HEK293 (cell line): ENCODE measurements around the gene GUF1.

Source experiments
- BCL11B ChIP-seq: fragments of 450-650 bp; formaldehyde crosslinking; IDR thresholded peaks from 2 replicates; pipeline ENCODE4 v1.5.1; 2016; ENCODE audit warnings: low read depth, missing biosample characterization, missing genetic modification characterization
- CTCF ChIP-seq: fragments of 450-650 bp; formaldehyde crosslinking; IDR thresholded peaks from 2 replicates; pipeline ENCODE4 v1.5.1; 2016; ENCODE audit warnings: missing biosample characterization, missing genetic modification characterization
- GLI2 ChIP-seq: fragments of 450-650 bp; formaldehyde crosslinking; IDR thresholded peaks from 2 replicates; pipeline ENCODE4; 2017; ENCODE audit warnings: missing biosample characterization, missing genetic modification characterization, low read depth, borderline replicate concordance
- GLIS1 ChIP-seq: fragments of 450-650 bp; formaldehyde crosslinking; IDR thresholded peaks from 2 replicates; pipeline ENCODE4 v1.5.1; 2016; ENCODE audit warnings: missing biosample characterization, missing genetic modification characterization
- PATZ1 ChIP-seq: fragments of 450-650 bp; formaldehyde crosslinking; IDR thresholded peaks from 2 replicates; pipeline ENCODE4 v1.5.1; 2016; ENCODE audit warnings: missing biosample characterization, missing genetic modification characterization
- ZBTB7A ChIP-seq: fragments of 450-650 bp; formaldehyde crosslinking; IDR thresholded peaks from 2 replicates; pipeline ENCODE4 v1.5.1; 2016; ENCODE audit warnings: low read depth, missing biosample characterization, missing genetic modification characterization
- ZBTB8A ChIP-seq: fragments of 450-650 bp; formaldehyde crosslinking; IDR thresholded peaks from 2 replicates; pipeline ENCODE4 v1.5.1; 2016; ENCODE audit warnings: missing biosample characterization, missing genetic modification characterization
- ZEB2 ChIP-seq: fragments of 450-650 bp; formaldehyde crosslinking; IDR thresholded peaks from 2 replicates; pipeline ENCODE4 v1.5.1; 2016; ENCODE audit warnings: missing biosample characterization, missing genetic modification characterization
- ZFP37 ChIP-seq: fragments of 450-650 bp; formaldehyde crosslinking; IDR thresholded peaks from 2 replicates; pipeline ENCODE4 v1.5.1; 2016; ENCODE audit warnings: missing biosample characterization, missing genetic modification characterization
- ZNF223 ChIP-seq: fragments of 450-650 bp; formaldehyde crosslinking; IDR thresholded peaks from 2 replicates; pipeline ENCODE4 v1.5.1; 2016; ENCODE audit warnings: missing biosample characterization, missing genetic modification characterization
- ZNF366 ChIP-seq: fragments of 450-650 bp; formaldehyde crosslinking; conservative IDR thresholded peaks from 2 replicates; pipeline ENCODE4 v1.5.1; 2016; ENCODE audit warnings: missing biosample characterization, missing genetic modification characterization
- ZNF394 ChIP-seq: fragments of 450-650 bp; formaldehyde crosslinking; IDR thresholded peaks from 2 replicates; pipeline ENCODE4 v1.5.1; 2016; ENCODE audit warnings: missing biosample characterization, missing genetic modification characterization, mild to moderate bottlenecking, moderate library complexity, borderline replicate concordance
- ZNF777 ChIP-seq: fragments of 450-650 bp; formaldehyde crosslinking; IDR thresholded peaks from 2 replicates; pipeline ENCODE4 v1.5.1; 2017; ENCODE audit warnings: missing biosample characterization, missing genetic modification characterization, borderline replicate concordance
- TF ChIP-seq, protein P1 (sequence below): IDR thresholded peaks from 2 replicates; pipeline ENCODE4 v1.6.1; 2011; ENCODE audit warnings: mild to moderate bottlenecking, low read depth, low read length, borderline replicate concordance
- TF ChIP-seq, protein P2 (sequence below): fragments of 450-650 bp; formaldehyde crosslinking; IDR thresholded peaks from 2 replicates; pipeline ENCODE4 v1.5.1; 2017; ENCODE audit warnings: missing biosample characterization, mild to moderate bottlenecking, missing genetic modification characterization, moderate library complexity
- TF ChIP-seq, protein P3 (sequence below): fragments of 450-650 bp; formaldehyde crosslinking; IDR thresholded peaks from 2 replicates; pipeline ENCODE4 v1.5.1; 2016; ENCODE audit warnings: missing biosample characterization, missing genetic modification characterization
- TF ChIP-seq, protein P4 (sequence below): fragments of 450-650 bp; formaldehyde crosslinking; conservative IDR thresholded peaks from 2 replicates; pipeline ENCODE4 v1.5.1; 2016; ENCODE audit warnings: low read depth, missing biosample characterization, missing genetic modification characterization
- TF ChIP-seq, protein P5 (sequence below): fragments of 450-650 bp; formaldehyde crosslinking; IDR thresholded peaks from 2 replicates; pipeline ENCODE4 v1.5.1; 2017; ENCODE audit warnings: missing biosample characterization, missing genetic modification characterization
- TF ChIP-seq, protein P6 (sequence below): fragments of 450-650 bp; formaldehyde crosslinking; IDR thresholded peaks from 2 replicates; pipeline ENCODE4 v1.5.1; 2016; ENCODE audit warnings: missing biosample characterization, missing genetic modification characterization

Gene GUF1

DNA sequence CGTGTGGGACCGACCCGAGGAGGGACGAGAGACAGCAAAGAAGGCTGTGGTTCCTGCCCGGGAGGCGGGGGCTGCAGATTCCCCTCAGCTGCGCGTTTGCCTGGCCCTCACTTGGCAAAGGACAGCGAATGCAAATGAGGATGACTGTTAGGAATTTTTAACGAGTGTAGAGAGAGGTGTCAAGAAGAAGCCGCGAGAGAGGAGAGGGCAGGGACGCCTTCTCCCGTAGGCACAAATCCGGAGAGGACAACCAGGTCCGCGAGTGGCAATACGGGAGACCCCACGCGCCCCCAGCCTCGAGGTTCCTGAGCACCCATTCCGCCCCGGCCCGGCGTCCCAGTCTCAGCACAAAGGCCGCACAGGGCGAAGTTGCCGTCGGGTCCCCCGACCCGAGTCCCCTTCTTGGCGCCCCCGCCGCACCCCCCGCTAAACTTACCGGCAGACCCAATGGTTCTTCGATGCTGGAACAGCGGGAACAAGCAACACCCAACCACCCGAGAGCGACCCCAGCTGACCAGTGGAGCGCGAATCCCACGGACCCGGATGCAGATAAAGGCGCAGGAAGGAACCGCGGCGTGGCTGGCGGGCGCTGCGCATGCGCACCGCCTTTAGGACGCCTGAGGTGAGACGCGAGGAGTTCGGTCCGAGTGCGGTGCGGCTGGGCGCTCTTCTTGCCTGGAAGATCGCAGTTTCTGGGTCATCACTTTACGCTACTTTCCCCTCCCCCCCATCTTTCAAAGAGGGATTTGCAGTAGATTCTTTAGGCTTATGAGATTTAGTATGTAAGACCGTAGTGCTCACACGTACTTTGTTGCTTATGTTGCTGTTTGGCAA lies 48.0 kb downstream of the GUF1 start, which contains the start of gene GNPDA2 (continued):
- TF ChIP-seq, protein P1, sequence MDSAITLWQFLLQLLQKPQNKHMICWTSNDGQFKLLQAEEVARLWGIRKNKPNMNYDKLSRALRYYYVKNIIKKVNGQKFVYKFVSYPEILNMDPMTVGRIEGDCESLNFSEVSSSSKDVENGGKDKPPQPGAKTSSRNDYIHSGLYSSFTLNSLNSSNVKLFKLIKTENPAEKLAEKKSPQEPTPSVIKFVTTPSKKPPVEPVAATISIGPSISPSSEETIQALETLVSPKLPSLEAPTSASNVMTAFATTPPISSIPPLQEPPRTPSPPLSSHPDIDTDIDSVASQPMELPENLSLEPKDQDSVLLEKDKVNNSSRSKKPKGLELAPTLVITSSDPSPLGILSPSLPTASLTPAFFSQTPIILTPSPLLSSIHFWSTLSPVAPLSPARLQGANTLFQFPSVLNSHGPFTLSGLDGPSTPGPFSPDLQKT: no peak
- 0 out of 2 replicates have a peak, but pooled peaks have one; percentile 34 for TF ChIP-seq ZEB2 (tag by site-specific recombination)
- 0 out of 2 replicates have a peak, but pooled peaks have one; percentile 13 for TF ChIP-seq ZBTB7A (tag by site-specific recombination)
- TF ChIP-seq, protein P2, sequence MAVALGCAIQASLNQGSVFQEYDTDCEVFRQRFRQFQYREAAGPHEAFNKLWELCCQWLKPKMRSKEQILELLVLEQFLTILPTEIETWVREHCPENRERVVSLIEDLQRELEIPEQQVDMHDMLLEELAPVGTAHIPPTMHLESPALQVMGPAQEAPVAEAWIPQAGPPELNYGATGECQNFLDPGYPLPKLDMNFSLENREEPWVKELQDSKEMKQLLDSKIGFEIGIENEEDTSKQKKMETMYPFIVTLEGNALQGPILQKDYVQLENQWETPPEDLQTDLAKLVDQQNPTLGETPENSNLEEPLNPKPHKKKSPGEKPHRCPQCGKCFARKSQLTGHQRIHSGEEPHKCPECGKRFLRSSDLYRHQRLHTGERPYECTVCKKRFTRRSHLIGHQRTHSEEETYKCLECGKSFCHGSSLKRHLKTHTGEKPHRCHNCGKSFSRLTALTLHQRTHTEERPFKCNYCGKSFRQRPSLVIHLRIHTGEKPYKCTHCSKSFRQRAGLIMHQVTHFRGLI (tag by site-specific recombination): peak; percentile 32; the same call in 1 of the 2 replicates
- peak; percentile 67 for TF ChIP-seq PATZ1 (tag by site-specific recombination)
- TF ChIP-seq, protein P3, sequence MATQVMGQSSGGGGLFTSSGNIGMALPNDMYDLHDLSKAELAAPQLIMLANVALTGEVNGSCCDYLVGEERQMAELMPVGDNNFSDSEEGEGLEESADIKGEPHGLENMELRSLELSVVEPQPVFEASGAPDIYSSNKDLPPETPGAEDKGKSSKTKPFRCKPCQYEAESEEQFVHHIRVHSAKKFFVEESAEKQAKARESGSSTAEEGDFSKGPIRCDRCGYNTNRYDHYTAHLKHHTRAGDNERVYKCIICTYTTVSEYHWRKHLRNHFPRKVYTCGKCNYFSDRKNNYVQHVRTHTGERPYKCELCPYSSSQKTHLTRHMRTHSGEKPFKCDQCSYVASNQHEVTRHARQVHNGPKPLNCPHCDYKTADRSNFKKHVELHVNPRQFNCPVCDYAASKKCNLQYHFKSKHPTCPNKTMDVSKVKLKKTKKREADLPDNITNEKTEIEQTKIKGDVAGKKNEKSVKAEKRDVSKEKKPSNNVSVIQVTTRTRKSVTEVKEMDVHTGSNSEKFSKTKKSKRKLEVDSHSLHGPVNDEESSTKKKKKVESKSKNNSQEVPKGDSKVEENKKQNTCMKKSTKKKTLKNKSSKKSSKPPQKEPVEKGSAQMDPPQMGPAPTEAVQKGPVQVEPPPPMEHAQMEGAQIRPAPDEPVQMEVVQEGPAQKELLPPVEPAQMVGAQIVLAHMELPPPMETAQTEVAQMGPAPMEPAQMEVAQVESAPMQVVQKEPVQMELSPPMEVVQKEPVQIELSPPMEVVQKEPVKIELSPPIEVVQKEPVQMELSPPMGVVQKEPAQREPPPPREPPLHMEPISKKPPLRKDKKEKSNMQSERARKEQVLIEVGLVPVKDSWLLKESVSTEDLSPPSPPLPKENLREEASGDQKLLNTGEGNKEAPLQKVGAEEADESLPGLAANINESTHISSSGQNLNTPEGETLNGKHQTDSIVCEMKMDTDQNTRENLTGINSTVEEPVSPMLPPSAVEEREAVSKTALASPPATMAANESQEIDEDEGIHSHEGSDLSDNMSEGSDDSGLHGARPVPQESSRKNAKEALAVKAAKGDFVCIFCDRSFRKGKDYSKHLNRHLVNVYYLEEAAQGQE (tag by site-specific recombination): peak; percentile 45; the same call in 1 of the 2 replicates
- peak; percentile 33; the same call in 1 of the 2 replicates for TF ChIP-seq GLIS1 (tag by site-specific recombination)
- TF ChIP-seq GLI2 (tag by site-specific recombination): no peak
- TF ChIP-seq ZNF223 (tag by site-specific recombination): no peak
- TF ChIP-seq CTCF (tag by site-specific recombination): peak; percentile 79
- peak; percentile 46; the same call in 1 of the 2 replicates for TF ChIP-seq ZNF777 (tag by site-specific recombination)
- no peak for TF ChIP-seq ZNF394
- TF ChIP-seq, protein P4, sequence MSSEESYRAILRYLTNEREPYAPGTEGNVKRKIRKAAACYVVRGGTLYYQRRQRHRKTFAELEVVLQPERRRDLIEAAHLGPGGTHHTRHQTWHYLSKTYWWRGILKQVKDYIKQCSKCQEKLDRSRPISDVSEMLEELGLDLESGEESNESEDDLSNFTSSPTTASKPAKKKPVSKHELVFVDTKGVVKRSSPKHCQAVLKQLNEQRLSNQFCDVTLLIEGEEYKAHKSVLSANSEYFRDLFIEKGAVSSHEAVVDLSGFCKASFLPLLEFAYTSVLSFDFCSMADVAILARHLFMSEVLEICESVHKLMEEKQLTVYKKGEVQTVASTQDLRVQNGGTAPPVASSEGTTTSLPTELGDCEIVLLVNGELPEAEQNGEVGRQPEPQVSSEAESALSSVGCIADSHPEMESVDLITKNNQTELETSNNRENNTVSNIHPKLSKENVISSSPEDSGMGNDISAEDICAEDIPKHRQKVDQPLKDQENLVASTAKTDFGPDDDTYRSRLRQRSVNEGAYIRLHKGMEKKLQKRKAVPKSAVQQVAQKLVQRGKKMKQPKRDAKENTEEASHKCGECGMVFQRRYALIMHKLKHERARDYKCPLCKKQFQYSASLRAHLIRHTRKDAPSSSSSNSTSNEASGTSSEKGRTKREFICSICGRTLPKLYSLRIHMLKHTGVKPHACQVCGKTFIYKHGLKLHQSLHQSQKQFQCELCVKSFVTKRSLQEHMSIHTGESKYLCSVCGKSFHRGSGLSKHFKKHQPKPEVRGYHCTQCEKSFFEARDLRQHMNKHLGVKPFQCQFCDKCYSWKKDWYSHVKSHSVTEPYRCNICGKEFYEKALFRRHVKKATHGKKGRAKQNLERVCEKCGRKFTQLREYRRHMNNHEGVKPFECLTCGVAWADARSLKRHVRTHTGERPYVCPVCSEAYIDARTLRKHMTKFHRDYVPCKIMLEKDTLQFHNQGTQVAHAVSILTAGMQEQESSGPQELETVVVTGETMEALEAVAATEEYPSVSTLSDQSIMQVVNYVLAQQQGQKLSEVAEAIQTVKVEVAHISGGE (tag by site-specific recombination): peak; percentile 69
- TF ChIP-seq, protein P5, sequence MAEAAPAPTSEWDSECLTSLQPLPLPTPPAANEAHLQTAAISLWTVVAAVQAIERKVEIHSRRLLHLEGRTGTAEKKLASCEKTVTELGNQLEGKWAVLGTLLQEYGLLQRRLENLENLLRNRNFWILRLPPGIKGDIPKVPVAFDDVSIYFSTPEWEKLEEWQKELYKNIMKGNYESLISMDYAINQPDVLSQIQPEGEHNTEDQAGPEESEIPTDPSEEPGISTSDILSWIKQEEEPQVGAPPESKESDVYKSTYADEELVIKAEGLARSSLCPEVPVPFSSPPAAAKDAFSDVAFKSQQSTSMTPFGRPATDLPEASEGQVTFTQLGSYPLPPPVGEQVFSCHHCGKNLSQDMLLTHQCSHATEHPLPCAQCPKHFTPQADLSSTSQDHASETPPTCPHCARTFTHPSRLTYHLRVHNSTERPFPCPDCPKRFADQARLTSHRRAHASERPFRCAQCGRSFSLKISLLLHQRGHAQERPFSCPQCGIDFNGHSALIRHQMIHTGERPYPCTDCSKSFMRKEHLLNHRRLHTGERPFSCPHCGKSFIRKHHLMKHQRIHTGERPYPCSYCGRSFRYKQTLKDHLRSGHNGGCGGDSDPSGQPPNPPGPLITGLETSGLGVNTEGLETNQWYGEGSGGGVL (tag by site-specific recombination): peak; percentile 24; the same call in 1 of the 2 replicates
- TF ChIP-seq, protein P6, sequence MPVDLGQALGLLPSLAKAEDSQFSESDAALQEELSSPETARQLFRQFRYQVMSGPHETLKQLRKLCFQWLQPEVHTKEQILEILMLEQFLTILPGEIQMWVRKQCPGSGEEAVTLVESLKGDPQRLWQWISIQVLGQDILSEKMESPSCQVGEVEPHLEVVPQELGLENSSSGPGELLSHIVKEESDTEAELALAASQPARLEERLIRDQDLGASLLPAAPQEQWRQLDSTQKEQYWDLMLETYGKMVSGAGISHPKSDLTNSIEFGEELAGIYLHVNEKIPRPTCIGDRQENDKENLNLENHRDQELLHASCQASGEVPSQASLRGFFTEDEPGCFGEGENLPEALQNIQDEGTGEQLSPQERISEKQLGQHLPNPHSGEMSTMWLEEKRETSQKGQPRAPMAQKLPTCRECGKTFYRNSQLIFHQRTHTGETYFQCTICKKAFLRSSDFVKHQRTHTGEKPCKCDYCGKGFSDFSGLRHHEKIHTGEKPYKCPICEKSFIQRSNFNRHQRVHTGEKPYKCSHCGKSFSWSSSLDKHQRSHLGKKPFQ (tag by site-specific recombination): no peak
- TF ChIP-seq BCL11B (tag by site-specific recombination): peak; percentile 63; the same call in 1 of the 2 replicates
- TF ChIP-seq ZNF366: 0 out of 2 replicates have a peak, but pooled peaks have one; percentile 13
- TF ChIP-seq ZBTB8A: peak; percentile 55
- 0 out of 2 replicates have a peak, but pooled peaks have one; percentile 9 for TF ChIP-seq ZFP37 (tag by site-specific recombination)
